Stimulated activated CD4-positive, alpha-beta T cell treated with anti-CD3 and anti-CD28 coated beads, Interleukin-15, amount 100 ng/mL, for 24 hours (primary cell): ENCODE measurements around the gene TRIP6.
A peak's percentile ranks its signal among the peaks of the same experiment; 100 is the strongest.
"Not testable (repeated sequence)": the region's sequence is repeated elsewhere in the genome, so short reads cannot be mapped to it uniquely, and the experiment has no call there.

Source experiments
- DNase-seq: peaks from one replicate; pipeline ENCODE4 v3.0.0-alpha.2; 2020

TRIP6 gene

DNA sequence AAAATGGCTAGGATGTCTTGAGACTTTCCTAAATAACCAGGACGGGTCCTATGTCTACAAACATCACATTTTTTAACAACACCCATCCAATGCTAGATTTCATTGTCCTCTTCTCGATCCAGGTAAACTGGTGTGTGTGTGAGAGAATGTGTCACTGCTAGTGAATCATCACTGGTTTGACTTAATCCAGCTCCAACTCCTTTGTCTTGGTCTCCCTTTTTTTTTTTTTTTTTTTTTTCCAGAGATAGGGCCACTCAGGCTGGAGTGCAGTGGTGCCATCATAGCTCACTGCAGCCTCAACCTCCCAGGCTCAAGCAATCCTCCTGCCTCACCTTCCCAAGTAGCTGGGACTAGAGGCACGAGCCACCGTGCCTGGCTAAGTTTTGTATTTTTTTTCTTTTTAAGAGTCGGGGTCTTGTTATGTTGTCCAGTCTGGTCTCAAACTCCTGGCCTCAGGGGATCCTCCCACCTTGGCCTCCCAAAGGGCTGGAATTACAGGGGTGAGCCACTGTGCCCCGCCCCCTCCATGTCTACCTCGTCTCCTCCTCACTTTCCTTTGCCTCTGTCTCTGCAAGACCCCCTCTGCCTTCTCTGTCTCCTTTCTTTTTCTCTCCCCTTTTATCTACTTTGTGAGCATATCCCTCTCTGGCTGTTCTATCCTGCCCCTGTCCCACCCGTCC is 24.5 kb downstream of the TRIP6 start:
- no peak for DNase-seq

DNA sequence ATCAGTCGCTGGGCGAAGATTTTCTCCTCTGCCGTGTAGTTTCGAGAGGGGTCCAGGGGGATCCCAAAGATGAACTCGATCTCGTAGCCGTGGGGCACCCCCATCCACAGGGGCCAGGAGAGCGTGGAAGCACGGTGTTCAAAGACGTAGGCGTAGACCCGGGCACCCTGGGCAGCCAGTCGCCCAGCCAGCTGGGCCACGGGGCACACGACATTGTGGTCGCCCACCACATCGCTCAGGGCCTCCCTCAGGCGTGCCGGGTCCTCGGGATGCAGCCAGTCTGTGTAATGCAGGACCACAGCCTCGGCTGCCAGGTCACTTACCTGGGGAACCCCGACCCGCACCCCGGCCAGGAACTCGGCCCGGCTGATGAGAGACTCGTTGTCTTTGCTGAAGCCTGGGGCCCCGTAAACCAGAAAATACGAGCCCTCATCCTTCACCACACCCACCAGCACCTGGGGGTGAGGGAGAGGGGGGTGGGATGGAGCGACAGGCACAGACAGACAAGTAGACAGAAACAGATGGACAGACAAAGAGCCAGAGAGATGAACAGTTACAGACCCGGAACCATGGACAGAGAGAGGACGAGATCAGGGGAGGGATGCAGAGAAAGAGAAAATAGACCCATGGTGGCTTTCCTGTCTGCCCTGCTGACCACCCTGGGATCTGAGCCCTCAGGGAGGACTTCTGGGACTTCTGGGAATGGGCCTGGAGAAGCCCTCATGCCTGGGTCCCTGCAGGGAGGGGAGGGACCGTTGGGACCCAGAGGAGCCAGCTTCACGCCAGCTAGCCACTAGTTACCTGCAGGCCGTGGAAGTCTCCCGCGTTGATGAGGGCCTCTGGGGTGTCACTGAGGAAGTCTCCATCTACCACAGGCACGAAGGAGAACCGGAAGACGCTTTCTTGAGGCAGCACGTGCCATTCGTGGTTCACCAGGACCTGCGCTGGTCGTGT is 25.5 kb downstream of the TRIP6 start:
- DNase-seq: no peak

DNA sequence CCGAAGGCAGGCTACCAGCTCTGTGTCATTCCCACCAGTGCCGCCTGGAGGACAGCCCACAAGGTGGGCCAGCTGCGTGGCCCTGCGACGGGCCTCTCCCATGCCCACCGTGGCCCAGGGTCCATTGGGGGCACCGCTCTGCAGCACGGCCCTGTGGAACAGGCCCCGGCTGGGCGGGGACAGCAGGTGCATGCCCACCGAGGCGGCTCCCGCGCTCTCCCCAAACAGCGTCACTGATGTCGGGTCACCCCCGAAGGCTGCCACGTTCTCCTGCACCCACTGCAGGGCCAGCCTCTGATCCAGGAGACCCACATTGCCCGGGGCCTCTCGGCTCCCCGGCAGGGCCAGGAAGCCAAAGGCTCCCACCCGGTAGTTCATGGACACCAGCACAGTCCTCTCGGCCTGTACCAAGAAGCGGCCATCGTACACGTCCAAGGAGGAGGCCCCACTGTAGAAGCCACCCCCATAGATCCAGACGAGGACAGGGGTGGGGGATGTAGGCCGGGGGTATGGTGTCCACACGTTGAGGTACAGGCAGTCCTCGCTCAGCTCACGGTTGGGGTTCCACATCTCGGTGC is 26.2 kb downstream of the TRIP6 start:
- DNase-seq: no peak

DNA sequence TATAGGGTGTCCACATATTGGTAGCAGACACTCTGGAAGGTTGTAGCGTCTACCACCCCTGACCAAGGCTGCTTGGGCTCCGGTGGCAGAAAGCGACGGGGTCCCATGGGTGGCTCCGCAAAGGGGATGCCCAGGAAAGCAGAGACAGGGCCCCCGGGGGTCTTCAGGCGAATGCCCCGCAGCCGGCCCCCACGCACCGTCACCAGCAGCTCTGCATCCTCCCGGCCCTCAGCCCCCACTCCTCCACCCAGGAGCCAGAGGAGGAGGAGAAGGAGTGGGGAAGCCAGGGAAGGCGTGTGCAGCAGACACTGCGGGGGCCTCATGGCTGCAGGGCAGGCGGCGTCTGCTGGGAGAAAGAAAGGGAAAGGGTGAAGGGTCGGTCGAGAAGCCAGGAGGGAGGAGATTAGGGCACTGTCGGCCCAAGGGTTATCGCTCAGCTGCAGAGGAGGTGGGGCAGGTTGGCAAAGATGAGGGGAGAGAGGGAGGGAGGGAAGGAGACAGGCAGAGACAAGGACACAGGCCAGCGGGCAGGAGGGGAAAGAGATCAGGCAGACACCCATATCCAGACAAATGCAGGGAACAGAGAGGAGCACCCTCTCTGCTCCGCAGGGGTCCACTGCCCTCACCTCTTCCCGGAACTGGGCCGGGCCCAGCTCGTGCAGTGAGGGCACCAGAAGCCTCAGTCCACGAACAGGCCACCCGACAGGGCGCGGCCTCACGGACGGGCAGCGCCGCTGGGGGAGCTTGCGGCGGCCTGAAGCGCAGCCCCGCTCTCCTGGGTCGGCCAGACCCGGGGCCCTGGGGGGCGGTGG is 26.9 kb downstream of the TRIP6 start:
- no peak for DNase-seq

DNA sequence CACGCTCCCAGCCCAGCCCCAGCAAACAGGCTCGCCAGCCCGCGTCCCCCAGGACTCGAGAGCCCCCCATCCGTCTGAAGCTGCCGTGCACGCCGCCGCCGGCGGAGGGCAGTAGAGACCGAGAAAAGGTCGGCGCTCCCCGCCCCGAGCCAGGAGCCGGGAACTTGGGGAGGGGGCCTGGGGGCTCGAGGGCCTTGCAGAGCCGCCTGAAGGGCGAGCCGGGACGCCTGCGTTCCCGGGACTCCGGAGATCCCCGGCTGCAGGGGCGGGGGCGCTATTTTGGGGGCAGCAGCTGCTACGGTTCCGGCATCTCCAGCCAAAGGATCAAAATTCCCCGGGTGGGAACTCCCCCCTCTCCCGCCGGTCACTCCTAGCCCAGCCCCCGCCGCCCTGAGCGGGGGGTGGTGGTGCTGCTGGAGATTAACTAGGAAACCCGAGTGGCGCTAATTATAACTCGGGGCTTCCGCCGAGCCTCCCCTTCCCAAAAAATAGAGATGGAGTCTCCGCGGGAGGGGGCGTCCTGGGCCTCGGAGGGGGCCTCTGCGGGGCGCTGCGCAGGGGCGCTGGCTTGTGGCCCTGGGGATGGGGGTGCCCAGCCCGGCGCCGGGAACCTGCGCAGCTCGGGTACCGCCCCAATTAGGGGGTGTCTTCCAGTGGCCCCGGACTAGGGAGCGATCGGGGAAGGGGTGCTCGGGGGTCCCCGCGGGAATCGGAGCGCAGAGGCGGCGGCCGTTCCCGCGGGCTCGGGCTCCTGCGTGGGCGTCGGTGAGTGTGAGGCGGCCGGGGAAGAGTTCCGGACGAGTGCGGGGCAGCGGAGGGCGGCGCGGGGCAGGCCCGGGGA is 27.9 kb downstream of the TRIP6 start:
- DNase-seq: peak; percentile 68

DNA sequence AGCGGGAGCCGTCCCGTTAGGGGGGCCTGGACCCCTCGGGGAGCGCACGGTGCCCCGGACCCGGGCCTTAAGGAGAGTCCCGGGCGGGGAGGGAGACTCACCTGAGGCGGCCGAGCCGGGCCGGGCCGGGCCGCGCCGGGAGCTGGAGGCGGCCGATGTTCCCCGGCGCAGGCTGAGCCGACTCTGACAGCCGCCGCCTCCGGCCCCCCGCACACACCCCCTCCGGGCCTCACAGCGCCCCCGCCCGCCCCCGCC is 28.4 kb downstream of the TRIP6 start, which contains the start of gene ACHE:
Gene ACHE, minus strand, starts transcription at position 188 of the 255 bp plus-strand sequence. CDS start 1,656 bp downstream, outside the sequence.
- no peak for DNase-seq

DNA sequence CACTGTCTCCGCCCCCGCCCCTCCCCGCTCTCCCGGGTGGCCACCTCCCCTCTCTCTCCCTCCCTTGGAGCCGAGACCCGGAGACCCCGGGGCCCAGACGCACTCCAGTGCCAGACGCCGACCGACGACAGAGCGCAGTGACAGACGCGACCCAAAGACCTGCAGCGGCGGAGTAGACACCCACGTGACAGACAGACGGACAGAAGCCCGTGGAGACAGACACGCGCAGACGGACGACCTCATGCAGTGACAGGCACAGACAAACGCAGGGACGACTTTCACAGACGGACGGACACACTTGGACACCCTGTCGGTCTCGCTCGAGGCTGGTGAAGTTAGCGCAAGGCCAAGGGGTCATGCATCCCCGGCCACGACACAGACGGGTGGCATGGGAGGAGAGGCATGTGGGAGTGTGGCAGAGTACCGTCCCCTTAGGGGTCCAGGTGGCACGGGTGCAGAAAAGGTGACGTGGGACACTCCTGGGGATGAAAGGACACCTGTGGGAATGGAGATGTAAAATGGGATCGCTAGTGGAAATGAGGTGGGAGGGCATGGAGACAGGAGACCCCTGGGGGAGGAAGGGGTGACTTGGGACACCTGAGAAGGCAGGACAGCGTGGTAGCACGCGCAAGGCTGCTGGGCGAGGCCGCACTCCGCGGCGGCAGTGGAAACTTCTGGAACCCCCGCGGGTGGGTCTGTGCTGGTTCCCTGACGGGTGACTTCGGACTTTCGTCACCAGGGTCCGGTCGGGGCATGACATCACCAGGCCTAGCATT is 29.0 kb downstream of the TRIP6 start:
- DNase-seq: peak; percentile 53

DNA sequence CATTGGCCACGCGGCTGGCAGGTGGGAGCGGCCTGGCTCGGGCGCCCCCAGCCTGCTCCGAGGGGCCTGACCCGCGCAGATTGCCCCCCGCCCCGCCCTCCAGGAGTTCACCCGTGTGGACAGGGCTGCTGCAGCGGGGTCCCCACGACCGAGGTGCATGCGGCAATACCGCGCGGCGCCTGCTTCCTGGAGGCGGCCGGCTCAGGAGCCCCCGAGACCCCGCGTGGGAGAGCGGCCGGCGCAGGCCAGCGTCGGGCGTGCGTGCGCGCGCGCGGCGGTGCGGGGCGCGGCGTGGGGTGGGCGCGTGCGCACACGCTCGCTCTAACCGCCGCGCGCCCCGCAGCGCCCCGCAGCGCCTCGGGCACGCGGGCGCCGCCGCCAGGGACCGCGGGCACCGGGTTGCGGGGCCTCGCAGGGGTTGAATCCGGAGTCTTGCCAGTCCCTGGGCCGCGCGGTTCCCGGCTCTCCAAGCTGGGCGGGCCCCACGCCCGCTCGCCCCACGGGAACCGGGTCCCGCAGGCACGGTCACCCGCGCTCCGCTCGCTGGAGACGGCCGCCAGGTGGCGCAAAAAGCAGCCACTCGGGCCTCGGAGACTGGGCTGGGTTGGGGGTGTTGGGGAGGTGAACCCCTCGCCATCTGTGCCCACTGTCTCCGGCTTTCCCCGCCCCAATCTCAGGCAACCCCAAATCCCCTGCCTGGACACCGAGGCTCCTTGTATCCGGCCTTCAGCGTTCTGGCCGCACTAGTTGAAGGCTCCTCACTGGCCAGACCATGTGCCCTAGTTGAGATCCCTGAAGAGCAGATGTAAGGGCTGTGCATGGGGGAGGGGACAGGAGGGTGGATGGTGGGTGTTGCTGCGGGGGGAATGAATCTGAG is 29.8 kb downstream of the TRIP6 start:
- peak; percentile 75 for DNase-seq

DNA sequence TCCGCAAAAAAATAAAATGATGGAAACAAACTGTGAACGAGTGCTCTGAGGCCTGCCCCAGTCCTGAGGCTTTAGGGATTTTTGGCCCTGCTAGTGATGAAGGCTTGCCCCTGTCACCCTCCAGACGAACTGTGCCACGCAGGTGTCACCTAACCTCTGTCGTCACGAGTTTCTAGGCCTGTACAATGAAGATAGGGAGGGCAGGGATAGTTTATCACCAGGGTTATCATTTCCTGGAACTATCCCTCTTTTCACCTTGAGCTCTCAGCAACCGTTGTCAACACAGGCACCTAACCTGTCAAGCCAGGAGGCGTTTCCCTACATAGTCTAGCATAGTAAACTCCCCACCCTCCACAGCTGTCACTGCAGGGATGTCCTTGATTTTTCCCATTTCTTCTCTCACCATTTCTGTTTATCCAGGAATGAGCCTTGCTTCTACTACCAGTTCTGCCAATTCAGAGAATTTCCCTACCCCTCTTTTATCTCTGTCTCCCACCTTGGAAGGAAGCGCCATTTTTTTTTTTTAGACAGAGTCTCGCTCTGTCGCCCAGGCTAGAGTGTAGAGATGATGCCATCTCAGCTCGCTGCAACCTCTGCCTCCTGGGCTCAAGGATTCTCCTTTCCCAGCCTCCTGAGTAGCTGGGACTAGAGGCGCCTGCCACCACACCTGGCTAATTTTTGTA is 30.7 kb downstream of the TRIP6 start:
- no peak for DNase-seq

DNA sequence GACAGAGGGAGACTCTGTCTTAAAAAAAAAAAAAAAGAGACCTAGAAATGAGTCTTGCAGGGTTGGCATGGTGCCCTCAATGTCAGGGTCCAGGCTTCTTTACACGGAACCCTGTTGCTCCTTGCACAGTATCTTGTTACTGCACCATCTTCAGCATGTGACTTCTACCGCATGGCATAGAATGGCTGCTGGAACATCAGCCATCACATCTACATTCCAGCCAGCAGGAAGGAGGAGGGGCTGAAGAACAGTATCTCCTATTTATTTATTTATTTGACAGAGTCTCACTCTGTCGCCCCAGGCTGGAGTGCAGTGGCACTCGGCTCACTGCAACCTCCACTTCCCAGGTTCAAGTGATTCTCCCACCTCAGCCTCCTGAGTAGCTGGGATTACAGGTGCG is 32.2 kb downstream of the TRIP6 start:
- no peak for DNase-seq

DNA sequence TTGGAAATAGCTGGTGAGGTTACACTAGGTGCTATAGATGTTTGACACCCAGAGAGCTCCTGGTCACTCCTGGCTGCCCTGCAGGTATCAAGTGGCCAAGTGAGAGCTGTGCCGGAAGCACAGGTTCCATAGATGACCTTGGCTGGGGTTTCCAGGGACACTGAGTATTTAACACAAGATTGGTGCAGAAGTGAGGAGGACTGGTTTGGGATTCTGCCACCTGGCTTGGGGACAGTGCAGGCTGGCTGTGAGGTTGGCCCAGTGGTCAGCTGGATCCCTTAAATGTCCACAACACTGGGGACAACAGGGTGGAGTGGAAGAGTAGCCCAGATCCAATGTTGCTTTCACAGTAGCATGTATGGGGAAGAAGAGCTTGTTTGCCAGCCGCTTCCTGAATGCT is 33.8 kb downstream of the TRIP6 start:
- DNase-seq: no peak

DNA sequence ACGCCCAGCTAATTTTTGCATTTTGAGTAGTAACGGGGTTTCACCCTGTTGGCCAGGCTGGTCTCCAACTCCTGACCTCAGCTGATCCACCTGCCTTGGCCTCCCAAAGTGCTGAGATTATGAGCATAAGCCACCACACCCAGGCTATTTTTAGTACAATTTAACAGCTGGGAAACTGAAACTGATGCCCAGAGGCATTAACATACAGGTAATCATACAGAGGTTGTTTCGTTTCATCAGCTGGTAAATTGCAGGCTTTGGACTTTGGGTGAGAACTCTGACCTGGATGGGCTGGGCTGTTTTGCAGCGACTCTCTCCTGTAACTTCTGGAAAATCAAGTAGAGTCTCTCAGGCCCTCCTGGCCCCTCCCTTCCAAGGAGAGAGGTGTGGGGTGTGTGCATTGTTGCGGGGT is 34.7 kb downstream of the TRIP6 start:
- no peak for DNase-seq

DNA sequence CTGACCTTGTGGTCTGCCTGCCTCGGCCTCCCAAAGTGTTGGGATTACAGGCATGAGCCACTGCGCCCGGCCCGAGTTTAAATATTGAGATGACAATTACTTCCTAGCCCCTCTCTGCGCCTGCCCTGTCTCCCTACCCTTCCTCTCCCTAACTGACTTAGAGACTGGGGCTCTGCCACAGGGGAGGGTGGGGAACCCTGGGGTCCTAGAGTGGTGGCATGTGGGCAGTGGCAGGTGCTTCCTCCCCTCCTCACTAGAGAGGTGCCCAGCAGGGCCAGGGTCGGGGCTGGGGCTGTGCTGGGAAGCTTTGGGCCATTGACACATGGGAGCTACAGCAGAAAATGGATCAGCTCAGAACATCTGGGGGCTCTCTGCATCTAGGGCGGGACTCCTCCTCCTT is 35.5 kb downstream of the TRIP6 start:
- DNase-seq: no peak

DNA sequence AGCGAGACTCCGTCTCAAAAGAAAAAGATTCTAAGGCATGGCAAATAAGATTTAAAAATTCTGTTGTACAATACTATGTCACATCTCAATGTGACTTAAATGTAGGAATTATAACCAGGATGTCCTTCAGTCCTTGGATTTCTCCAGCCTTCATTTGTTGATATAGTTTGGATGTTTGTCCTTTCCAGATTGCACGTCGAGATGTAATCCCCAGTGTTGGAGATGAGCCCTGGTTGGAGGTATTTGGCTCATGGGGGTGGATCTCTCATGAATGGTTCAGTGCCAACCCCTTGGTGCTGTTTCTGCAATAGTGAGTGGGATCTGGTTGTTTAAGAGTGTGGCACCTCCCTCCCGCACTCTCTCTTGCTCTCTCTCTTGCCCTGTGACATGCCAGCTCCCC is 41.3 kb downstream of the TRIP6 start:
- no peak for DNase-seq

DNA sequence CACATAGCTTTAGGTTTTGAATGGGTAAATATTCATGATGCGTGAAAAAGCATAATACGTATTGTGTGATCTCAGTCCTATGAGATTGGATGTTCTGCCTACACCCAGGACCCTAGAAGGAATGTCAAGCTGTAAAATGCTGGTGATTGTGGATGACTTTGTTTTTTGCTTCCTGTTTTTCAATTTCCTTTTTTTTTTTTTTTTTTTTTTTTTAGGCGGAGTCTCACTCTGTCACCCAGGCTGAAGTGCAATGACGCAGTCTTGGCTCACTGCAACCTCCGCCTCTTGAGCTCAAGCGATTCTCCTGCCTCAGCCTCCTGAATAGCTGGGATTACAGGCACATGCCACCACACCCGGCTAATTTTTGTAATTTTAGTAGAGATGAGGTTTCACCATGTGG is 43.3 kb downstream of the TRIP6 start:
- DNase-seq: not testable (repeated sequence)

DNA sequence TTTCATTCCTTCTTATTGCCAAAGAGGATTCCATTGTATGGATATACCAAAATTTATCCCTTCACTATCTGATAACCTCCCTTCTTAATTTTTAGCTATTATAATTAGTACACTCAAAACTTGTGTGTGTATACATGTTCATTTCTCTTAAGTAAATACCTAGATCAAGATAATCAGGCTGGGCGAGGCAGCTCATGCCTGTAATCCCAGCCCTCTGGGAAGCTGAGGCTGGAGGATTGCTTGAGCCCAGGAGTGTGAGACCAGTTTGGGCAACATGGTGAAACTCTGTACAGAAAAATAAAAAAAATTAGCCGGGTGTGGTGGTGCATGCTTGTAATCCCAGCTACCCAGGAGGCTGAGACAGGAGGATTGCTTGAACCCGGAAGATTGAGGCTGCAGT is 44.3 kb downstream of the TRIP6 start:
- no peak for DNase-seq

DNA sequence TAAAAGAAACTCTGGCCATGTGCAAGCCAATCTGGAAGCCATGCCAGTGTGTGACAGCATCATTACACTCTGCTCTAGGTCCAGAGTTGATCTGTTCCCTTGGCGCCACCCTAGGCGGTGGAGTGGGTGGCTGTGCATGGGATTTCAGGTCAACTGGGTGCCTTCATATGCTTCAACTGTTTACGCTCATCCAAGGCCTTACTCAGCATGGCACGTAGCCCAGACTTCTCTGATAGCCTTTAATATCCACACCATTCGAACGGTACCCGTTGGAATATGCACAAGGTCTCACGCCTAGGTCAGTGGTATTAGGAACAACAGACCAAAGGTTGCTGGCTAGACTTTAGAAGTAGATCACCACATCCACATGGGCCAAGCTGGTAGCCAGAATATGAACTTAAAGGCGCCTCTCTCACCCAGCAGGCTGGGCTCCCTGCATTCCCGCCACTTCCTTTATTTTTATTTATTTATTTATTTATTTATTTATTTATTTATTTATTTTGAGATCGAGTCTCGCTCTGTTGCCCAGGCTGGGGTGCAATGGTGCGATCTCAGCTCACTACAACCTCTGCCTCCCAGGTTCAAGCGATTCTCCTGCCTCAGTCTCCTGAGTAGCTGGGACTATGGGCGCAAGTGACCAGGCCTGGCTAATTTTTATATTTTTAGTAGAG is 47.2 kb downstream of the TRIP6 start:
- DNase-seq: no peak

DNA sequence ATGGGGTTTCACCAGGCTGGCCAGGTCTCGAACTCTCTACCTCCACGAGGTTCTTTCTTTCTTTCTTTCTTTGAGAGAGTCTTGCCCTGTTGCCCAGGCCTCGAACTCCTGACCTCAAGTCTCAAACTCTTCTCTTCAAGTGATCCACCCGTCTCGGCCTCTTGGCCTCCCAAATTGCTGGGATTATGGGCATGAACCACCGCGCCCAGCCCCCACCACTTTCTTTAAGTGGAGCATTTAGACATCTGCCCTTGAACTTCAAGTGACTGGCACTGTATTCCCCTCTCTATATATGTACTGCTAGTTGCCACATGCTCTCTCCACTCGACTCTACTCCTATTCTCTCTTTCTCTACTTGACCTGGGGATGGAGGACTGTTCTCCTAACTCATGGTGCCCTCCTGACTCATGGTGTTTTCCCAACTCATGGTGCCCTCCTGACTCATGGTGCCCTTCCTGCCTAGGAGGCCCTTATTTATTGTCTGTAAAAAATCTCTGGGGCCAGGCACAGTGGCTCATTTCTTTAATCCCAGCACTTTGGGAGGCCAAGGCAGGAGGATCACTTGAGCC is 47.8 kb downstream of the TRIP6 start:
- DNase-seq: no peak

DNA sequence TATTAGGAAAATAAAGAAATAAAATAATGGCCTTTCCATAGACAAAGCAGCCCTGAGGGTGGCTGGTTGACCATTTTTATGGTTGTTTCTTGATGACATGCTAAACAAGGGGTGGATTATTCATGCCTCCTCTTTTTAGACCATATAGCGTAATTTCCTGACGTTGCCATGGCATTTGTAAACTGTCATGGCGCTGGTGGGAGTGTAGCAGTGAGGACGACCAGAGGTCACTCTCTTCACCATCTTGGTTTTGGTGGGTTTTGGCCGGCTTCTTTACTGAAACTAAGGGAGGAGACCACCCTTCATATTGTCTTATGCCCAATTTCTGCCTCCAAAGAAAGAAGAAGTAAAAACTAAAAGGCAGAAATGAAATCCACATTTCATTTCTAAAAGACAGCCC is 52.1 kb downstream of the TRIP6 start:
- DNase-seq: not testable (repeated sequence)
